Stimulated activated naive CD8-positive, alpha-beta T cell treated with anti-CD3 and anti-CD28 coated beads, Interleukin-15, Interleukin-2, amounts not matched to agents 100 ng/mL and 50 ng/mL, for 24 hours (primary cell): ENCODE results near the gene ATP11A.

ENCODE experiments used
- H3K27ac Mint-ChIP-seq: one replicate; pipeline ENCODE4 v1.8.0; 2021; ENCODE audit warnings: mild to moderate bottlenecking, mixed read lengths
- H3K27me3 Mint-ChIP-seq: one replicate; pipeline ENCODE4 v1.8.0; 2021; ENCODE audit warnings: mixed read lengths
- H3K36me3 Mint-ChIP-seq: one replicate; pipeline ENCODE4 v1.8.0; 2021; ENCODE audit warnings: low read depth, mixed read lengths
- H3K4me1 Mint-ChIP-seq: one replicate; pipeline ENCODE4 v1.8.0; 2021; ENCODE audit warnings: low read depth, mixed read lengths
- H3K4me3 Mint-ChIP-seq: one replicate; pipeline ENCODE4 v1.8.0; 2021; ENCODE audit warnings: mild to moderate bottlenecking, mixed read lengths
- H3K9me3 Mint-ChIP-seq: one replicate; pipeline ENCODE4 v1.8.0; 2021; ENCODE audit warnings: mixed read lengths

ATP11A gene

GRCh38 chr13:112902101-112902651, 212.3 kb downstream of the ATP11A start:
- Mint-ChIP-seq H3K27ac (no peak overlapping the region), H3K36me3 (peaks cover 4% of the 10 kb centered on the region), H3K9me3 (peaks cover 5% of the 10 kb centered on the region), H3K4me3 (no peak overlapping the region), H3K4me1 (no peaks in the 10 kb centered on the region), H3K27me3 (peaks cover 4% of the 10 kb centered on the region)

DNA sequence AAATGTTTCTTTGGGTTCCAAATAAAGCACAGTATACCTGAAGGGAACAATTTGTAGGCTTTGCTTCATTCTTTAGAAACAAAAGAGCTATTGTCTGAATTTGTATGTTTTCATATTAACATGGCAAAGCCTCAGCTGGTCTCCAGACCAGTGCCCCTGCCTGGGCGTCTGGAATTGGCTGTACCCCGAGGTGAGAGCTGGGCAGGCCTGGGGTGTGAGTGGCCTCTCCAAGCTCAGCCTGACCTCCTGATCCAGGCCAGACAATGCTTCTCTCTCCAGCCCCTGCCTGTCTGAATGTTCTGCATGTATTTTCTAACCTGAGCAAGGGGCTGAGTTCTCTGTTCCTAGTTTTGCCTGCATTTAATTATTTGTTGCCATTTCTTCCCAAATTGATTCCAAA, 212.8 kb downstream of the ATP11A start:
- Mint-ChIP-seq H3K4me3 (no peak overlapping the region), H3K9me3 (peaks cover 5% of the 10 kb centered on the region), H3K27me3 (peaks cover 4% of the 10 kb centered on the region)

DNA sequence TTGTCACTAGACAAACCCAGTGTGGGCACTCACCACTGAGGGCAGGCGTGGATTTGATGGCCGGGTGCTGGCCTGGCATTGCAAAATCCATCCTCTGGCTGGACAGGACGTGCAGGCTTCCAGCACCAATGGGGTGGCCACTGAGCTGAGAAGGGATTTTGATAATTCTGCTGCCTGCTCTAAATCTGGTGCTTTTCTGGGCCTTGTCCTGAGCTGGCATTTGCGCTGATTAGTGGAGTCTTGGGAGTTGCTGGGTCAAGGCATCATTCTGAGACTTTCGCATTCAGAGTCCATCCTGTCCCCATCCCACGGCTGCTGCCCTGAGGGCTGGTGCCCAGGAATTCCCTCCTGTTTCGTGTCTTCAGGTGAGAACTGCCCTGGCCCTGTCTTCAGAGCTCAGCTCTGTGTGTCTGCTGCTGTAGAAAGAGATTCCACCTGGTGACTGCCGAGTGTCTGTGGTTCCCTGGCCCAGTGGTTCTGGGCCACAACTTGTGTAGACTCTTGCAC, 213.3 kb downstream of the ATP11A start:
- Mint-ChIP-seq H3K4me1 (no peaks in the 10 kb centered on the region), H3K4me3 (no peak overlapping the region), H3K27me3 (peaks cover 4% of the 10 kb centered on the region), H3K9me3 (peaks cover 5% of the 10 kb centered on the region), H3K36me3 (peaks cover 4% of the 10 kb centered on the region), H3K27ac (no peak overlapping the region)

More for the DNA sequence above, 212.8 kb downstream of the ATP11A start:
- Mint-ChIP-seq H3K27ac (no peak overlapping the region), H3K4me1 (no peaks in the 10 kb centered on the region), H3K36me3 (peaks cover 4% of the 10 kb centered on the region)

DNA sequence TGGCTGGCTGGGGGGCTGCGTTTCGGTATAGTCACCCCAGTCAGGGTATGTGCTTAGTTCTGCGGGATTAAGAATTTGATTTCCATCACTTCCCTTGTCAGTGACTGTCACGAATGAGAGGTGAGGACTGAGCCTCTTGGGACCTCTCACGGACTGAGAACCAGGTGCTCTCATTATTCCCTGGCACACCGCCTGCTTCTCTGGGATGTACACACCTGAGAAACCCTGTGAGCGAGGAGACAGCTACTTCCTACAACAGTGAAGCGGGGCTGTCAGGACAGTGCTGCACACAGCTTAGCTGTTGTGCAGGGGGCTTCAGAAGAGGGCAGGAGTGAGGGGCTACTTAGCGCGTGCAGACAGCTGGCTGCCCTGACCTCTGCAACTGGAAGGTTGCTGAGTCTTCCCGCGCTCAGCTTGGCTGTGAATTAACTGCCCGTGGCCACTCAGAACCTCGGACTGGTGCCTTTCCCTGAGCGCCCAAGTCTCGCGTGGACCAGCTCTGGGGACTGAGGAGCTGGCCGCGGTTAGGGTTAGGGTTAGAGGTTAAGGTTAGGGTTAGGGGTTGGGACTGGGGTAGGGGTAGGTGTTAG, 213.9 kb downstream of the ATP11A start:
- Mint-ChIP-seq H3K4me1 (no peaks in the 10 kb centered on the region), H3K36me3 (peaks cover 4% of the 10 kb centered on the region), H3K9me3 (peaks cover 5% of the 10 kb centered on the region), H3K4me3 (no peak overlapping the region), H3K27ac (no peak overlapping the region), H3K27me3 (peaks cover 4% of the 10 kb centered on the region)

DNA sequence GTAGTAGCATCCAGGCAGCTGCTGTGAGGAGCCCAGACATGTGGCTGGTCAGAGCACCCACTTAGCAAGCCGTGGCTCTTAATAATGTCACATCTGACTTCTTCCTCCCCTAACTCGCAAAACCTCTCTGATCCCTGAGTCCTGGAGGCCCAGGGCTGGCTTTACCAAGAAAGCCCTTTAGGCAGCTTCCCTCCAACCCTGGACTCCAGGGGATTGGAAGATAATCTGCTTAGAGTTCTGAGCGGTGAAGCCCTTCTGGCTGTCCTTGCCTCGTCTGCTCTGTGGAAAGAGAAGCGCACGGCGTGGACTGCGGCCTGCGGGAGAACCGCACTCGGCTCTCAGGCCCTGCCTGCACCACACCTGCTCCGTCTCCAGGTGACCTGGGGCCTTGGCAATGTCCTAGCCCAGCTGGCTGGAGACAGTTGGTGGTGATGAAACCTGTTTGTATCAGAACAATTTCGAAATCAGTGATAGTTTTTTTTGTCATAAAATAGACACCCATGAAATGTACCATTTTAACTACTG, 214.7 kb downstream of the ATP11A start:
- Mint-ChIP-seq H3K4me3 (no peak overlapping the region), H3K36me3 (peaks cover 4% of the 10 kb centered on the region), H3K27me3 (peaks cover 9% of the 10 kb centered on the region)

DNA sequence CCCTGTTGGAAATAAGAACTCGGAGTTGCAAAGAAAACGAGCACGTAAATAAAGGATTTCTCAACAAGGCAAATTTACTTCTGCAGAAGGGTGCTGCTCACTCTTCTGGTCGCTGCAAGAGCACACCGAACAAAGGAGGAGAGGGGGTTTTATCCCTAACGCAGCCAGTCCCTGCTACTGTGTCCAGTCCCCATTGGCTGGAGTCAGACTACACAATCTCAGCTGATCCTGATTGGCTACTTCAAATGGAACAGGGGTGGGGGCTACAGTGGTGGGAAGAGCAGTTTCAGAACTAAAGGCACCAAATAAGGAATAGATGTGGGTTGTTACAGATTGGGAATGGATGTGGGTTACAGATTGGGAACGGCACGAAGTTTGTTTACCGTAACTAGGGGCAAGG, 215.2 kb downstream of the ATP11A start:
- peaks cover 9% of the 10 kb centered on the region for H3K27me3 Mint-ChIP-seq
- H3K27ac Mint-ChIP-seq = no peak overlapping the region
- H3K9me3 Mint-ChIP-seq = peaks cover 5% of the 10 kb centered on the region
- H3K36me3 Mint-ChIP-seq = peaks cover 4% of the 10 kb centered on the region
- H3K4me1 Mint-ChIP-seq = no peaks in the 10 kb centered on the region
- no peak overlapping the region for H3K4me3 Mint-ChIP-seq

More for the DNA sequence above, 214.7 kb downstream of the ATP11A start:
- peaks cover 5% of the 10 kb centered on the region for H3K9me3 Mint-ChIP-seq
- no peaks in the 10 kb centered on the region for H3K4me1 Mint-ChIP-seq
- no peak overlapping the region for H3K27ac Mint-ChIP-seq

- Mint-ChIP-seq H3K9me3 (peaks cover 5% of the 10 kb centered on the region), H3K4me3 (no peak overlapping the region), H3K27me3 (peaks cover 9% of the 10 kb centered on the region), H3K36me3 (peaks cover 4% of the 10 kb centered on the region), H3K4me1 (no peaks in the 10 kb centered on the region), H3K27ac (no peak overlapping the region)
Measured at GRCh38 chr13:112905619-112905989, 215.8 kb downstream of the ATP11A start.

DNA sequence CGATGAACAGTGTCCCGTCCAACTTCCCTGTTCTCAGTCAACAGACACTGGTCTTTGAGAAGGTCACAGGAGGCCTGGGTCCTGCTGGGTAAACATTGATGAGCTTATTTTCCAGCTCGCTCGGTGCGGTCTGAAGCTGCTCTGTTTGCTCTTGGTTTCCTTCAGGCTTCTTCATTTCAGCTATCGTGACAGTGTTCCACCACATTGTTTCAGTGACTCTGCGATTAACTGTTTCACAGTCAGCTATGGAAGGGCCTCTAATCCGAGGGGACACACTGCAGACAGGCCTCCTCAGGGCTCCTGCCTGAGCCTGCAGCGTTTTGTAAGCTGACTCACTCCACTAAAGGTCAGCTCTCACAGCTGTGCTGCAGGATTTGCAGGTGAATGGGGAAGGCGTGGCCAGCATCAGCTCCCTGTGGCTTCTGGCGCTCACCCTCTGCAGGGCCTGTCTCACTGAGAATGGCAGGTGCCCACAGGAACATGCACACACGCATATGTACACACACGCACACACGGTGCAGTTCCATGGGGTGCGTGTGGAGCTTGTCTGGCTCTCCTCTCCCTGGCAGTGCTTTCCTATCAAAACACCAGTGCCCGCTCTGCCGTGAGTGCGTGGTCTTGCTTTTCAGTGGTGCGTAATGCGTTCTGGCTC, 216.3 kb downstream of the ATP11A start:
- Mint-ChIP-seq H3K4me3 (no peak overlapping the region), H3K27ac (no peak overlapping the region), H3K27me3 (peaks cover 9% of the 10 kb centered on the region), H3K4me1 (no peaks in the 10 kb centered on the region), H3K36me3 (peaks cover 4% of the 10 kb centered on the region), H3K9me3 (peaks cover 5% of the 10 kb centered on the region)

- Mint-ChIP-seq H3K9me3 (peaks cover 5% of the 10 kb centered on the region), H3K4me1 (no peaks in the 10 kb centered on the region), H3K27me3 (peaks cover 13% of the 10 kb centered on the region), H3K36me3 (peaks cover 4% of the 10 kb centered on the region), H3K4me3 (no peak overlapping the region), H3K27ac (no peak overlapping the region)
Measured at GRCh38 chr13:112907286-112907685, 217.4 kb downstream of the ATP11A start.

- Mint-ChIP-seq H3K36me3 (peaks cover 4% of the 10 kb centered on the region), H3K27me3 (peaks cover 13% of the 10 kb centered on the region), H3K27ac (no peak overlapping the region), H3K4me1 (no peaks in the 10 kb centered on the region), H3K9me3 (peaks cover 5% of the 10 kb centered on the region), H3K4me3 (no peak overlapping the region)
Measured at GRCh38 chr13:112907871-112908331, 218.1 kb downstream of the ATP11A start.

DNA sequence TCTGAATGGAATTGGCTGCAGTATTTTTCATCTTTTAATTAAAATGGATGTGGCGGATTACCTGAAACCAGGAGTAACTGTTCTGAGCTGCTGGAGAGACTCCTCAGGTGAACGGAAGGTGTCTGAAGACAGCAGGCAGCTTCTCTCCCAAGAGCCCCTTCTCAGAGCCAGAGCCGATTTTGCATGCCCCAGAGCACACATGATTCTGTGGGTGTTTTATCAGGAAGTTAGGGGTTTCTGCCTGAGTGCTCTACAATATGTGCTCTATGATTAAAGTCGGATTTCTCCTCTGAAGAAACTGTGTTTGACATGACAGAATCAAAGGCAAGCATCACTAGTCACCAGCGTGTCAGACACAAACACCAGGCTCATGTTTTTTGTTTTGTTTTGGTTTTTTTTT, 218.5 kb downstream of the ATP11A start:
- Mint-ChIP-seq H3K27ac (no peak overlapping the region), H3K36me3 (peaks cover 4% of the 10 kb centered on the region), H3K9me3 (peaks cover 5% of the 10 kb centered on the region), H3K4me3 (no peak overlapping the region), H3K4me1 (no peaks in the 10 kb centered on the region), H3K27me3 (peaks cover 12% of the 10 kb centered on the region)

GRCh38 chr13:112910016-112910415, 220.2 kb downstream of the ATP11A start:
- no peaks in the 10 kb centered on the region for H3K4me1 Mint-ChIP-seq

DNA sequence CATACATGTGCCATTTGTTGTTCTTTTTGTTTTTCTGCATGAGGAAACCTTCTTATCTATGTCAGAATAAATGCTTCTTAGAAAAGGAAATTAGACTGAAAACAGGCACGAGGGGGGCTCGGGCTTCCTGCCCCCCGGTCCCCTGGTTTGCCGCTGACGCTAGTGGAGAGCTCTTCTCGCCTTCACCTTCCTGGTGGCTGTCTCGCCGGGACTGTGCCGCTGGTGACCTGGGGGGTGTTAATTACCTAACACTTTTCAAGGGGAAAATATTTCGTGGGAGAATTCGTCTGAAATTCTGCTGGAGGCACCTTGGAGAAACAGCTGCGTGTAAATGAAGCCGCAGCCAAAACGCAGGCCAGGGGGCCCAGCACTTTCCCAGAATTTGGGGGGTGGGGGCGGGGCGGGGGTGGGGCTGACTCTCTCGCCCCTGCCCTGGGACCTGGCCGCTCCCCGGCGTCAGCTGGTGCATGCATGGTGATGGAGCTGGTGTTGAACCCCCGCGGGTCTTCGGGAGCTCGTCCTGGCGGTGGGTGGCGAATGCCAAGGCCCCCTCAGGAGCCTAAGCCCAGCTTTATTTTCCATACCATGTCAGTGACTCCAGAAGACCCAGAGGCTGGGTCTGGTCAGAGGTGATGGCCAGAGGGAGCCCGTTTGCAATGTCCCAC, 220.9 kb downstream of the ATP11A start:
- Mint-ChIP-seq H3K4me3 (no peak overlapping the region), H3K4me1 (no peaks in the 10 kb centered on the region), H3K36me3 (no peaks in the 10 kb centered on the region)

More at GRCh38 chr13:112910016-112910415, 220.2 kb downstream of the ATP11A start:
- Mint-ChIP-seq H3K9me3 (peaks cover 3% of the 10 kb centered on the region), H3K36me3 (peaks cover 2% of the 10 kb centered on the region), H3K4me3 (no peak overlapping the region), H3K27ac (no peak overlapping the region), H3K27me3 (peaks cover 16% of the 10 kb centered on the region)

DNA sequence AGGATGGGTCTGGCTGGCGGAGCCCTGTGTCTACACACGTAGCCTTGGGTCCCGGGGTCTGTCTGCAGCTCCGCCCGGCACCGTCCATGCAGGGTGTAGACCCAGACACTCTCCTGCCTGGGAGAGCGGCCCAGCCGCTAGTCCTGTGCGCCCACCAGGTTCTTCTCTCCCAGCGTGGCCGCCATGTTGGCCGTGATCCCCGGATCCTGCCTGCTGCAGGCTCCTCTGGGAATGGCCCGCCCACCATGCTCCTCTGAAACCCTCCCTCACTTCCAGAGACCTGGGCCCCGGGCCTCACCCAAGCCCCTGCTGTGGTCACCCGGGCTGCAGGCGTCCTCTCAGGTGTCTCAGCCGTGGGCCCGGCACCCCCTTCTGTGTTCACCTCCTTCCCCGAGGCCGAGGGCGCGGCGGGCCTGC, 221.5 kb downstream of the ATP11A start:
- H3K27ac Mint-ChIP-seq = no peak overlapping the region
- no peaks in the 10 kb centered on the region for H3K36me3 Mint-ChIP-seq
- H3K4me3 Mint-ChIP-seq = no peak overlapping the region
- no peaks in the 10 kb centered on the region for H3K4me1 Mint-ChIP-seq
- H3K9me3 Mint-ChIP-seq = no peaks in the 10 kb centered on the region
- peaks cover 16% of the 10 kb centered on the region for H3K27me3 Mint-ChIP-seq

More for the DNA sequence above, 220.9 kb downstream of the ATP11A start:
- Mint-ChIP-seq H3K9me3 (no peaks in the 10 kb centered on the region), H3K27me3 (peaks cover 16% of the 10 kb centered on the region), H3K27ac (no peak overlapping the region)

DNA sequence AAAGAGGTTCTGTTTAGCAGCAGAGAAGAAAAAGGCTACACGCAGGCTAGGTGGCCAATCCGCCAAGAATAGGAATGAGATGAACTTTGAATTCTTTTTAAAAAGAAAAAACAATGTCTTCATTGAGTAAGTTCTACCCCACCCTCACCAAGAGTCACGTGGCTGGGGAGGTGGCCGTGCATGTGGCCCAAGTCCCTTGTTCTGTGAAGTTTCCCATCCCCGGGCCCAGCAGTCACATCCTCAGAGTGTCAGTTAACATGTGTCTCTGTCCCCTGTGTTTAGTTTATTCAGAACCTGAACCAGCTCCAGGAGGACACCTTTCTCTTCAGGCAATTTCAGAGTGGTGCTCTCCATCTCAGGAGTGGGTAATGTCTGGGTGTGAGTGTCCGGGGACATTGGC, 222.0 kb downstream of the ATP11A start:
- no peaks in the 10 kb centered on the region for H3K9me3 Mint-ChIP-seq
- no peaks in the 10 kb centered on the region for H3K36me3 Mint-ChIP-seq
- H3K27me3 Mint-ChIP-seq = peaks cover 16% of the 10 kb centered on the region
- H3K27ac Mint-ChIP-seq = no peak overlapping the region
- no peak overlapping the region for H3K4me3 Mint-ChIP-seq
- H3K4me1 Mint-ChIP-seq = no peaks in the 10 kb centered on the region
